EL (cell line): ENCODE data around the gene ZNF573.

ENCODE experiments used
- DNase-seq: peaks from one replicate; pipeline ENCODE4 v3.0.0-alpha.2; 2016

Gene ZNF573

GRCh38 chr19:37692956-37693620, 86.3 kb downstream of the ZNF573 start:
- no peak for DNase-seq

DNA sequence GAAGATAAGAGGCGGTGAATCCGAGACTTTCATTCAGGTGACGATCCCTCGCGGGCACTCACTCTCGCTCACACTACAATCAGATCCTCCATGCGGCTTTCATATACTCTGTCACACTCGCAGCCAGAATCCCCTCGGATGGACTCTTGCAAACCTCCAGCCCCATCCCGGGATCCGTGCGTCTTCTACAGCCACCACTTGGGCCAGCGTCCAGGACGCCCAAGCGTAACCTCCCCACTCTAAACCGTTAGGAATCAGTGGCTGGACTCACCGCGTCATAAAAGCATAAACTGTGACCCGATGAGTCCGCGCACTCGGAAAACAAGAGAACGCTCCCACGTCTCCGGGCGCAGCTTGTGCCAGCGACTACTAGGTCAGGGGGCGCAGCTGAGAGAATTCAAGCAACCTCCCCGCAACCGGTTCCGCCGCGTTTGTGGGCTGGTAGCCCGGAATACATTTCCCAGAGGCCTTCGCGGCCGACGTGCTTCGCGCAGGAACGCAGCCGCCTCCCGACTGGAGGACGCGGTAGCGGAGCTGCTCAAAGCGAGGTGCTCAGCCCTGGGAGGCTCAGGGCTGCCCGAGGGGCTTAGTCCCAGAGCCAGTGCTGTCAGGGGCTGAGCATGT, 87.4 kb downstream of the ZNF573 start:
- peak; percentile 63 for DNase-seq
